GM21515 (cell line): Measurements from ENCODE around the gene MUCL3.
"Not testable (repeated sequence)": the region's sequence is repeated elsewhere in the genome, so short reads cannot be mapped to it uniquely, and the experiment has no call there.

Source experiments
- ATAC-seq: cut with Tn5 transposase; IDR thresholded peaks from one replicate; pipeline ENCODE4 v1.9.1; 2021; ENCODE audit not compliant: unreplicated experiment

Gene MUCL3

DNA sequence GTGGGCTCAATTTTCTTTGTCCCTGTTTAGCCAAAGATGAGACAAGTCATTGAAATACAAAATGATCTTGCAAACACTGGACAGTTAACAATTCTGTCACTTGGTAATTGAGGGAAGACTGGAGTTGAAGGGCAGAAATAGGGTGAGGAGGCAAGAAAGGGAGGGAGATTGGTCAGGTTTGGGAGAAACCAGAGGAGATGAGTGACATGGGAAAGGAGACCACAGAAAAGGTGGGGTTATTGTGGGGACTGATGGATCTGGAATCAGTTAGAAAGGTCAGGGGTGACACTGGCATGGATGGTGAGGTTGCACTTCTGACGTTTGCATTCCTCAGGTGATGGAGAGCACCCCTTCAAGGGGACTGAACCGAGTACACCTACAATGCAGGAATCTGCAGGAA is 32.1 kb upstream of the MUCL3 start:
- ATAC-seq, result no peak

DNA sequence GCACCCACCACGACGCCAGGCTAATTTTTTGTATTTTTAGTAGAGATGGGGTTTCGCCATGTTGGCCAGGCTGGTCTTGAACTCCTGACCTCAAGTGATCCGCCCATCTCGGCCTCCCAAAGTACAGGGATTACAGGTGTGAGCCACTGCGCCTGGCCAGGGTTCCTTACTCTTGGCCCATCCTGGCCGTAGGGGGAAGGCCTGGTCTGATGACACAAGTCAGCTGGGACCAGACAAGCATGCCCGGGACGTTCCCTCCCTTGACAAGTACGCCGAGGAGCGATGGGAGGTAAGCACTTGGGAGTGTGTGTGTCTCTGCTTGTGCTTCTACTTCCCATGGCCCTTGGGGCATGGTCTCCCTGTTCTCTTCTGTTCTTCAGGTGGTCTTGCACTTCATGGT is 30.3 kb upstream of the MUCL3 start:
- ATAC-seq, result not testable (repeated sequence)

DNA sequence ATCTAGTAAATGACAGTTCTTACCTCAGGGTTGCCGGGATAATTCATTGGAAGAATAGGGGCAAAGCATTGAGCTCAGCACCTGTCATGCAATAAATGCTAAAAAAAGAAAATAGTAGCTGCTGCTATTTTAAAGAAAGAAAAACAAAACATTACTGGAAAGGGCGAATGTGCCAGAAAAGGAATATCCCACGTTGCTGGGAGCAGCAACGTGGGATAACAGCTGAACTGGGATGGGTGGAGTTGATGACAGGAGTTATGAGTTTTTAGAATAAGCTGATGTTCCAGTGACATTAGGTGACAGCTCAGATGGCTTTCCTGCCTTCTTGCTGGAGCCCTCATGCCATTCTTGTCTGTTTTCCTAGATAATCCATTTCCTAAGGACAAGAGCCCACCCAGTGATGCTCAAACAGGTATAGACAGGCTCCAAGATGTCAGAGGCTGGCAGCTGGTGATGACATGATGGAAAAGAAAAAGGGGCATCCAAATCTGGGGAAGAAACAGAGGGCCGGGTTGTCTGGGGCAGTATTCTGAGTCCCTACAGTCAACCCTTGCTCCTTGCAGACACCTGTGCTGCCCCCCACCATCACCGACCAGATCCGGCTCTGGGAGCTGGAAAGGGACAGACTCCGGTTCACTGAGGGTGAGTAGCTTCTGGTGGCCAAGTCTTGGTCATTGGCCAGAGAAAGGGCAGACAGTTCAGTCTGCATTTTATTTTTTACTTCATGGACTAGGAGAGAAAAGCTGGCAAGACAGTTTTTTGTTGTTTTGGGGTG is 27.8 kb upstream of the MUCL3 start:
- ATAC-seq, result no peak

GRCh38 chr6:30913721-30914075 is 27.1 kb upstream of the MUCL3 start:
- peak; percentile 8 for ATAC-seq

DNA sequence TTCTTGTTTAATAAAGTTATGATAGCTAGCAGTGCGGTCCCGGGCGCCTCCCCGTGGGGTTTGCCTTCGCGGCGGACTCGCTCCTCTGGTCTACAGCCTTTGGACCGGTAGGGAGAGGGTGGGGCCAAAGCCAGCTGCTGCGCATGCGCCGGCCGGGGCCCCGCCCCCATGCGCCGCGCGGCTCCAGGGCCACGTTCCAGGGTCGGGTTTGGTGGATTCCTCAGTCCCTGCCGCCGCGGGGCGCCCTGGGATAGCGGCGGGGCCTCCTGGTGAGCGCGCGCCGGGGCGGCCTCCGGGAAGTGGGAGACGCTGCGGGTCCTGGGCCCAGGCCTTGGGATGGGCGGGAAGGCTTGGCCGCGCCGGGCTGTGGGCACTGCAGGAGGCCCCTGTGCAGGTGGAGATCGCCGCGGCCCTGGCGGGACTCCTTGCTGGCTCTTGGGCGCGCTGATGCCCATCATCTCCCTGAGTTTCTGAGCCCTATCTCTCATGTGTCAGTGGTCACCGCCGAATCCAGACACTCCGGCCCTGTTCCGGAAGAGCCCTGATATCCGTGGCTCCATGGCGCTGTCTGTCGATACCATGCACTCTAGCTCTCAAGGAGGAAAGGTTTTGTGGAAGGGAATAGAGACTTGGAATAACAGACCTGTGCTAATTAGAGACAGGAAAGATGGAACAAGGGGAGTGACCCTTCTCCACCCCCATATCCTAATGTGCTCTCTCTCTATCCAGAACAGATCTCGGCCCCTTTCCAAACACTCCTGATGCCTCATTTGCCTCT is 26.5 kb upstream of the MUCL3 start, which contains the start of gene VARS2:
Gene VARS2 (plus strand): TSS at position 163 of the 778 bp plus-strand sequence. CDS start 599 bp downstream, at position 762.
- peak; percentile 79 for ATAC-seq

DNA sequence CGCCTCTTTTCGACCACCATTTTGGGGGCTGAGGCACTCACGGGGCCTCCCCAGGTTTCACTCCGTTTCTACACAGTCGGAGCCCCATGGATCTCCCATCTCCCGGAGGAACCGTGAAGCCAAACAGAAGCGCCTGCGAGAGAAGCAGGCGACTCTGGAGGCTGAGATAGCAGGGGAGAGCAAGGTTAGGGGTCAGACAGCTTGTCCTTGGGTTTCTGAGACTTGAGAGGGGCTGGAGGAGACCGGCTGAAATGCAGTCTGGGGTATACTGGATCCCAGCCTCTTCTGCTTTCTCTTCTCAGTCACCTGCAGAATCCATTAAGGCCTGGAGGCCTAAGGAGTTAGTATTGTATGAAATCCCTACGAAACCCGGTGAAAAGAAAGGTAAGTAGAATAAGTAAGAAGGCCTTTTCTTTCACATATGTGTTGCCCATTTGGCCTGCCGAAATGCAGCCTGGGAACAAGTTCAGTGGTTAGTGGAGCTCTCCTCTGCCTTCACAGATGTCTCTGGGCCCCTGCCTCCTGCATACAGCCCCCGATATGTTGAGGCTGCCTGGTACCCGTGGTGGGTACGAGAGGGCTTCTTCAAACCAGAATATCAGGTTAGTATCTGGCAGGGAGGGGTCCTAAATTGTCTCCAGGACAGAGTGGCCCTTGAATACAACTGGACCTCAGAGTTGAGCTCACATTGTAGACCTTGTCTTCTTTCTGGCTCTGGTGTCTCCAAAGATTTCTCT is 25.8 kb upstream of the MUCL3 start:
- ATAC-seq, result no peak

GRCh38 chr6:30915591-30915946 is 25.2 kb upstream of the MUCL3 start:
- ATAC-seq, result no peak

- no peak for ATAC-seq
Observed at GRCh38 chr6:30917041-30917440, 23.7 kb upstream of the MUCL3 start.

DNA sequence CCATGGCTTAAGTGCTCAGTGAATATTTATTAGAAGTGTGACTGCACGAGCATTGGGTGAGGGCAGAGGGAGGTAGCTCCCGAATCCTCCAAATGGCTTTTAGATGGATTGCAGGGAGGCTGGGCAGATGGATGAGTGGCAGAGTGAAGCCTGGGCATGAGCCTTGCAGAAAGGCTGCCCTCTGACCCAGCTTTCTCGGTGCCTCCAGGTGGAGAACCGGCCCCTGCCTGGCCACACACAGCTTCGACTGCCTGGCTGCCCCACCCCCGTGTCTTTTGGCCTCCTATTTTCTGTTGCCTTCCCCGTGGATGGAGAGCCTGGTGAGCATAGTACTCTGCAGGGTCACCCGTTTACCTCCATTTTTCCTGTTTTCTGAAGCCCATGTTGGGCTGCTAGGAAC is 23.3 kb upstream of the MUCL3 start:
- no peak for ATAC-seq

- ATAC-seq, result no peak
Observed at GRCh38 chr6:30918670-30919069, 22.1 kb upstream of the MUCL3 start.

DNA sequence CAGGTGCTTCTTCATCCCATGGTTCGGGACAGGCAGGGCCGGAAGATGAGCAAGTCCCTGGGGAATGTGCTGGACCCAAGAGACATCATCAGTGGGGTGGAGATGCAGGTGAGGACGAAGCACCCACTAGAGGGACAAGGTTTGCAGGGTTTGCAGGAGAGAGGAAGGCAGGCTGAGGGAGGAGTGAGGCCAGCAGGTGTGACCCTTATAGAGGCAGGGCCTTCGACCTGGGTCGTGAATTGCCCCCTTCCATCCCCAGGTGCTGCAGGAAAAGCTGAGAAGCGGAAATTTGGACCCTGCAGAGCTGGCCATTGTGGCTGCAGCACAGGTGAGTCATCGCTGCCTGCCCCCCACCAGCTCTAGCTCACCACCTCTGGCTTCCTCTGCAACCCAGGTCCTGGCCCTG is 18.3 kb upstream of the MUCL3 start:
- ATAC-seq, result no peak

GRCh38 chr6:30924040-30924627 is 16.6 kb upstream of the MUCL3 start:
- not testable (repeated sequence) for ATAC-seq

- ATAC-seq, result no peak
Observed at GRCh38 chr6:30926644-30927043, 14.1 kb upstream of the MUCL3 start.

GRCh38 chr6:30927080-30927479 is 13.7 kb upstream of the MUCL3 start:
- ATAC-seq, result not testable (repeated sequence)

- ATAC-seq, result no peak
Observed at GRCh38 chr6:30928677-30929076, 12.1 kb upstream of the MUCL3 start.

- no peak for ATAC-seq
Observed at GRCh38 chr6:30930506-30930905, 10.3 kb upstream of the MUCL3 start.

DNA sequence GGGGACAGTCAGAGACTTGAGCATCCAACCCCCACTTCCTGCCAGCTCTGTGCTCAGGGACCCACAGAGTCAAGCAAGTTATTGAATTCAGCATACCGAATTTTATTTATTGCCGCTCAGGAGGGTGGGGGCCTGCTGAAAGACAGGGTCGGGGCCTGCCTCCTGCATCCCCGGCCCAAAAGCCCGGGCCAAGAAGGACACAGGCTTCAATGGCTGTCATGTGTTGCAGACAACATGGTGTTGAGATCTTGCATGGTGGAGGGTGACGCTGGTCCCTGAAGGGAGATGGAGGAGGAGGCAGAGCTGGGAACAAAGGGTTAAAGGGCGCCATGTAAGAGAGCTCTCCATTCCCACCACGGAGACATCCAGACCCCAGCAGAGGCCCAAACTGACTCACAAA is 9.5 kb upstream of the MUCL3 start:
- ATAC-seq, result no peak

DNA sequence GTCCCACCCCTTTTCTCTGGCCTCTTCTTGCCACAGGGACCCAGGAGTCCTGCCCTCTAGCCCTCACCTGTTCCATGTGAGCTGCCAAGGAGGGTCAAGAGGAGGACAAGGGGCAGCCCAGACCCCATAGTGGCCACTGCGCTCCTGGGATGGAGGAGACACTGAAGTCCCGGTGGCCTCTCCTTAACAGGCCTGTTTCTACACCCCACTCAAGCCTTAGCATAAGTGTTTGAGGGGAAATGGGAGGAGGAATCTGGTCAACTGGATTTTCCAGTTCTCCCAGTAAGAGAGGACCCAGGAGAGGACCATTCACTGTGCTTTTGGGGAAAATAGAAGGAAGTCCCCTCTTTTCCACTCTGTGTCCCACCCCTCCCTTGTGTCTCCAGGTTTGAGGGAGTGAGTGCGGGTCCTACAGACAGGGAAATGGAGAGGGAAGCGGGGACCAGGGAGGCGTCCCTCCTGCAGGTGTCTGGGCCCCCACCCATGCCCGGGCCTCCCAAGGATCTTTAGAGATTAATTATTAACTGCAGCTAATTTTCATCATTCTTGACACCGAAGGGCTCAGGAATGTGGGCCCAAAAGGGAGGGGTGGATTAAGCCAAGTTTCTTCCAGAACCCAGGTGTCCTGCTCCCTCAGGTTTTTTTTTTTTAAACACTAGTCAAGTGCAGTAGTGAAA is 8.7 kb upstream of the MUCL3 start, which contains the start of gene SFTA2:
Gene SFTA2 (minus strand): TSS at position 202 of the 677 bp plus-strand sequence. CDS start 74 bp downstream, at position 128.
- no peak for ATAC-seq

GRCh38 chr6:30932665-30933365 is 8.0 kb upstream of the MUCL3 start:
- ATAC-seq, result no peak

GRCh38 chr6:30935018-30935417 is 5.8 kb upstream of the MUCL3 start:
- no peak for ATAC-seq
